H1 (cell line): ENCODE measurements around the gene IFI27L1. TPM values are rescaled to one million over a fixed set of nuclear protein-coding genes. Genes with fewer than 3 reads are reported as not detected.

ENCODE experiments used
- CTCF ChIA-PET: fragments of 300-600 bp; sonication (Branson Sonifier 250); formaldehyde crosslinking; loops from one replicate; lab custom pipeline; 2021; ENCODE audit not compliant: partially characterized antibody; lab: Charles Lee
- POLR2A ChIA-PET: fragments of 300-600 bp; sonication (Branson Sonifier 250); formaldehyde crosslinking; loops from one replicate; lab custom pipeline; 2021; ENCODE audit warnings: inconsistent platforms; ENCODE audit not compliant: partially characterized antibody; lab: Charles Lee
- DNase-seq, 2 experiments: peaks; one replicate each; pipeline versions ENCODE4 v3.0.0 to v3.0.0-alpha.2; 2010 to 2022; ENCODE audit warnings: low spot score in 2 of 2, low read depth in 1 of 2, mixed read lengths in 1 of 2
- FAIRE-seq: peaks from 2 replicates; lab custom pipeline; 2011; peaks lifted over from hg19 to GRCh38; lab: Jason Lieb, UNC
- H2AFZ ChIP-seq: 2 replicates; pipeline ENCODE4 v1.8.1; 2012; ENCODE audit warnings: low read length, inconsistent platforms
- H2AK5ac ChIP-seq: 2 replicates; pipeline ENCODE4 v1.6.1; 2013; ENCODE audit warnings: low read depth, low read length
- H2BK120ac ChIP-seq: replicated peaks from 2 replicates; pipeline ENCODE3; 2013; ENCODE audit warnings: low read depth, low read length, inconsistent platforms
- H2BK12ac ChIP-seq: 2 replicates; pipeline ENCODE4 v1.6.1; 2013; ENCODE audit warnings: low read depth, low read length
- H2BK15ac ChIP-seq: 2 replicates; pipeline ENCODE4 v1.6.1; 2013; ENCODE audit warnings: low read length
- H2BK20ac ChIP-seq: 2 replicates; pipeline ENCODE4 v1.6.1; 2013; ENCODE audit warnings: low read length
- H2BK5ac ChIP-seq: 2 replicates; pipeline ENCODE4 v1.6.1; 2013; ENCODE audit warnings: low read depth, low read length
- H3K14ac ChIP-seq: 2 replicates; pipeline ENCODE4 v1.6.1; 2013; ENCODE audit warnings: inconsistent platforms; ENCODE audit not compliant: insufficient read length
- H3K18ac ChIP-seq: 2 replicates; pipeline ENCODE4 v1.6.1; 2013; ENCODE audit warnings: low read length; ENCODE audit errors: extremely low read depth
- H3K23ac ChIP-seq: 2 replicates; pipeline ENCODE4 v1.6.1; 2013; ENCODE audit warnings: inconsistent platforms; ENCODE audit not compliant: insufficient read length
- H3K23me2 ChIP-seq: 2 replicates; pipeline ENCODE4 v1.6.1; 2013; ENCODE audit warnings: low read depth, low read length
- H3K27ac ChIP-seq: 2 replicates; pipeline ENCODE4 v1.6.1; 2011; ENCODE audit warnings: low read depth, low read length, inconsistent platforms
- H3K27me3 ChIP-seq, 4 experiments: replicated peaks in 1 of 4; 1 replicate in 1 of 4; 2 replicates in 3 of 4; pipeline versions ENCODE4 v1.6.1 to v1.8.1; 2011 to 2013; ENCODE audit warnings: low read length in 3 of 4, mild to moderate bottlenecking in 3 of 4, inconsistent platforms in 2 of 4, mixed read lengths in 2 of 4, moderate library complexity in 1 of 4; ENCODE audit not compliant: control insufficient read depth in 3 of 4, insufficient read depth in 3 of 4; ENCODE audit errors: extremely low read depth in 1 of 4
- H3K36me3 ChIP-seq, 4 experiments: 2 replicates each; pipeline versions ENCODE4 v1.6.1 to v1.8.1; 2011 to 2013; ENCODE audit warnings: mild to moderate bottlenecking in 4 of 4, low read length in 3 of 4, moderate library complexity in 2 of 4, control low read depth in 1 of 4, inconsistent platforms in 1 of 4; ENCODE audit not compliant: insufficient read depth in 4 of 4, control insufficient read depth in 2 of 4
- H3K4ac ChIP-seq: replicated peaks from 2 replicates; pipeline ENCODE3; 2013; ENCODE audit warnings: low read length, low read depth, mixed read lengths, inconsistent platforms; ENCODE audit not compliant: insufficient read length
- H3K4me1 ChIP-seq, 4 experiments: replicated peaks in 1 of 4; 1 replicate in 1 of 4; 2 replicates in 3 of 4; pipeline versions ENCODE4 v1.6.1 to v1.8.1; 2011 to 2013; ENCODE audit warnings: low read length in 3 of 4, inconsistent platforms in 2 of 4, mixed read lengths in 1 of 4; ENCODE audit not compliant: insufficient read depth in 4 of 4, control insufficient read depth in 3 of 4
- H3K4me2 ChIP-seq, 2 experiments: 2 replicates each; pipeline versions ENCODE4 v1.6.1 to v1.8.1; 2011 to 2013; ENCODE audit warnings: low read depth in 2 of 2, low read length in 2 of 2, control low read depth in 1 of 2, inconsistent platforms in 1 of 2, mild to moderate bottlenecking in 1 of 2; ENCODE audit not compliant: insufficient read depth in 1 of 2
- H3K4me3 ChIP-seq, 4 experiments: fragments of 200-600, 300-600 bp in 1 of 4; sonication (generic), shearing (Covaris generic), sonication (Bioruptor Twin) in 1 of 4; 2 replicates each; pipeline versions ENCODE4 v1.5.1 to v1.8.1; 2011 to 2016; ENCODE audit warnings: low read length in 4 of 4, low read depth in 3 of 4, control low read depth in 2 of 4, inconsistent platforms in 2 of 4, mild to moderate bottlenecking in 2 of 4, mixed read lengths in 1 of 4, moderate library complexity in 1 of 4; ENCODE audit not compliant: insufficient read depth in 2 of 4; ENCODE audit errors: extremely low read depth in 1 of 4
- H3K56ac ChIP-seq: replicated peaks from 2 replicates; pipeline ENCODE3; 2013; ENCODE audit warnings: low read depth, mild to moderate bottlenecking, mixed read lengths, low read length, inconsistent platforms; ENCODE audit not compliant: insufficient read length
- H3K79me1 ChIP-seq: 2 replicates; pipeline ENCODE4 v1.6.1; 2013; ENCODE audit warnings: low read depth, low read length, control low read depth
- H3K79me2 ChIP-seq, 2 experiments: 2 replicates each; pipeline versions ENCODE4 v1.6.1 to v1.8.1; 2012 to 2013; ENCODE audit warnings: low read length in 2 of 2, mild to moderate bottlenecking in 2 of 2, inconsistent platforms in 1 of 2; ENCODE audit not compliant: insufficient read depth in 2 of 2, control insufficient read depth in 1 of 2
- H3K9ac ChIP-seq, 4 experiments: replicated peaks in 1 of 4; 1 replicate in 1 of 4; 2 replicates in 3 of 4; pipeline versions ENCODE4 v1.6.1 to v1.8.1; 2011 to 2013; ENCODE audit warnings: low read depth in 3 of 4, low read length in 3 of 4, control low read depth in 2 of 4, mild to moderate bottlenecking in 2 of 4, moderate library complexity in 2 of 4, inconsistent platforms in 1 of 4; ENCODE audit errors: extremely low read depth in 1 of 4
- H3K9me3 ChIP-seq, 2 experiments: 2 replicates each; pipeline versions ENCODE4 v1.6.1 to v1.8.1; 2012 to 2013; ENCODE audit warnings: mild to moderate bottlenecking in 2 of 2, moderate library complexity in 2 of 2, control low read depth in 1 of 2, inconsistent platforms in 1 of 2, low read depth in 1 of 2, low read length in 1 of 2, mixed read lengths in 1 of 2; ENCODE audit not compliant: insufficient read depth in 2 of 2
- H4K20me1 ChIP-seq, 2 experiments: replicated peaks in 1 of 2; 2 replicates each; pipeline versions ENCODE3 to v1.8.1; 2011 to 2013; ENCODE audit warnings: inconsistent platforms in 2 of 2, low read length in 2 of 2, mild to moderate bottlenecking in 1 of 2; ENCODE audit not compliant: insufficient read depth in 2 of 2, control insufficient read depth in 1 of 2
- H4K5ac ChIP-seq: 2 replicates; pipeline ENCODE4 v1.6.1; 2013; ENCODE audit warnings: low read length, low read depth, mixed read lengths, inconsistent platforms; ENCODE audit not compliant: insufficient read length
- H4K8ac ChIP-seq: 2 replicates; pipeline ENCODE4 v1.8.0; 2013; ENCODE audit warnings: mild to moderate bottlenecking, moderate library complexity, low read length, inconsistent platforms; ENCODE audit not compliant: insufficient read depth; ENCODE audit errors: extremely low read depth
- H4K91ac ChIP-seq: replicated peaks from 2 replicates; pipeline ENCODE3; 2013; ENCODE audit warnings: low read length, mixed read lengths, inconsistent platforms; ENCODE audit not compliant: insufficient read length
- BACH1 ChIP-seq: IDR thresholded peaks from 2 replicates; pipeline ENCODE4 v1.6.1; 2012; ENCODE audit warnings: low read length, improper control_type of control experiment
- CEBPB ChIP-seq: IDR thresholded peaks from 2 replicates; pipeline ENCODE4 v1.6.1; 2012; ENCODE audit warnings: low read depth, low read length
- FOSL1 ChIP-seq: IDR thresholded peaks from 2 replicates; pipeline ENCODE4 v1.6.1; 2011; ENCODE audit warnings: mild to moderate bottlenecking, low read depth, low read length, moderate library complexity; ENCODE audit not compliant: insufficient read depth
- GTF2F1 ChIP-seq: IDR thresholded peaks from 2 replicates; pipeline ENCODE4 v1.6.1; 2012; ENCODE audit warnings: low read depth, low read length, improper control_type of control experiment, borderline replicate concordance
- HDAC2 ChIP-seq, 2 experiments: fragments of 300-600 bp in 1 of 2; sonication (generic) in 1 of 2; IDR thresholded peaks; 2 replicates each; pipeline ENCODE4 v1.6.1; 2011 to 2012; ENCODE audit warnings: low read depth in 2 of 2, low read length in 2 of 2, mild to moderate bottlenecking in 2 of 2, moderate library complexity in 2 of 2, borderline replicate concordance in 1 of 2, inconsistent platforms in 1 of 2
- KDM5A ChIP-seq: fragments of 200-600 bp; IDR thresholded peaks from 2 replicates; pipeline ENCODE4 v1.7.1; 2012; ENCODE audit warnings: mild to moderate bottlenecking, low read length, inconsistent platforms, mixed read lengths
- NRF1 ChIP-seq: IDR thresholded peaks from 2 replicates; pipeline ENCODE4 v1.6.1; 2011; ENCODE audit warnings: mild to moderate bottlenecking, low read depth, low read length, improper control_type of control experiment
- POU5F1 ChIP-seq: IDR thresholded peaks from 2 replicates; pipeline ENCODE4 v1.6.1; 2011; ENCODE audit warnings: low read depth, mild to moderate bottlenecking, low read length, moderate library complexity
- RBBP5 ChIP-seq: IDR thresholded peaks from 2 replicates; pipeline ENCODE4 v1.7.1; 2012; ENCODE audit warnings: low read depth, mild to moderate bottlenecking, inconsistent platforms, low read length, moderate library complexity, borderline replicate concordance
- SAP30 ChIP-seq: fragments of 300-600 bp; sonication (generic); IDR thresholded peaks from 2 replicates; pipeline ENCODE4 v1.7.1; 2012; ENCODE audit warnings: low read length, moderate library complexity, mild to moderate bottlenecking, inconsistent platforms; ENCODE audit not compliant: insufficient read depth, insufficient replicate concordance
- SP1 ChIP-seq: IDR thresholded peaks from 2 replicates; pipeline ENCODE4 v1.6.1; 2011; ENCODE audit warnings: low read depth, low read length
- TEAD4 ChIP-seq: IDR thresholded peaks from 2 replicates; pipeline ENCODE4 v1.6.1; 2012; ENCODE audit warnings: low read depth, low read length, inconsistent platforms, mixed read lengths
- ZNF274 ChIP-seq: IDR thresholded peaks from 2 replicates; pipeline ENCODE4 v1.7.0; 2012; ENCODE audit warnings: low read length, borderline replicate concordance; ENCODE audit errors: extremely low read depth
- WGBS, 2 experiments: shearing (Covaris generic) in 1 of 2; methylation state at CpG; one replicate each; pipeline versions ENCODE4 v1.1.6 to v1.1.7; 2013 to 2015; ENCODE audit warnings: low lambda C conversion rate in 2 of 2, mixed read lengths in 2 of 2, inconsistent platforms in 1 of 2, low coverage in 1 of 2, missing lambda C conversion rate in 1 of 2; ENCODE audit not compliant: insufficient replicate concordance in 2 of 2, insufficient coverage in 1 of 2, insufficient read length in 1 of 2; ENCODE audit errors: extremely low coverage in 1 of 2, missing lambda C conversion rate in 1 of 2; 5-methylcytosine and 5-hydroxymethylcytosine counted together
- polyA plus RNA-seq, 7 experiments: library from polyadenylated mRNA; depleted of rRNA in 3 of 7; stranded (reverse) in 5 of 7; unstranded in 2 of 7; fragments of >200 nt in 5 of 7; fragments of 200-250 nt in 2 of 7; gene quantifications; 1 replicate in 5 of 7; 2 replicates in 1 of 7; 4 replicates in 1 of 7; pipeline versions ENCODE4 v1.2.1 to v1.2.3, GENCODE V29; 2011 to 2013; ENCODE audit warnings: missing spikeins in 2 of 7, mixed read lengths in 2 of 7
- total RNA-seq: library from RNA; stranded (reverse); fragmentation: NEBNext Ultra II Directional; extraction: Animal tissue kit (Norgen Biotek cat#: 25700); gene quantifications from 2 replicates; pipeline ENCODE4 v1.2.1, GENCODE V29; 2021

IFI27L1 gene
- total and polyA plus RNA-seq, 2 of the 8 experiments (the other 6 are each of a cell fraction or from before 2014, with no cell fraction given), result 21.2 to 30.5 TPM

DNA sequence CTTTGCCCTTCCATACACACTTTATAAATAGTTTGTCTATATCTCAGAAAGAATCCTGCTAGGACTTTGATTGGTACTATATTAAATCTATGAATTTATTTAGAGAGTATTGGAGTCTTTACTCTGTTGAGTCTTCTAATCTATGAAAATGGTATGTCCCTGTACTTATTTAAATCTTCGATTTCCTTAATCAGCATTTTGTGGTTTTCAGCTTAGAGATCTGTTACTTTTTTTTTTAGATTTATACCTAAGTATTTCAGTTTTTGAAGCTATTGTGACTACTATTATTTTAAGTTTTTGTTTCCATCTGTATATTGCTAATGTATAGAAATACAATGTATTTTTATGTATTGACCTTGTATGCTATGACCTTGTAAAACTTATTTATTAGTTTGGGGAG is 61.7 kb downstream of the IFI27L1 start:
- WGBS, 2 experiments, result 84% methylated on average over 1 of the region's 1 CpG; no CpG with 5 or more reads in 1 of the 2 experiments
- no peak overlapping the region for H2BK120ac ChIP-seq
- no peak overlapping the region for H3K56ac ChIP-seq
- H3K9ac ChIP-seq, result no peak overlapping the region
- no peaks in the 10 kb centered on the region for H3K23me2 ChIP-seq
- no peak overlapping the region for H3K4ac ChIP-seq
- no peak for DNase-seq
- H3K27ac ChIP-seq, result no peak overlapping the region
- ChIA-PET POLR2A (interaction anchor here (0.9 kb wide), 2 partner anchors 14 to 51 kb away, joined by 3 read pairs; partner anchors contain the start of gene IFI27L2), CTCF (interaction anchor here (0.5 to 9.2 kb wide), 37 partner anchors 10 to 937 kb away, joined by 3 to 148 read pairs (median 5); partner anchors contain the start of gene IFI27L2)
- H3K18ac ChIP-seq, result no peak overlapping the region
- H3K36me3 ChIP-seq, result no peaks in the 10 kb centered on the region
- H4K20me1 ChIP-seq, result no peaks in the 10 kb centered on the region
- H3K9me3 ChIP-seq, result no peaks in the 10 kb centered on the region
- no peak overlapping the region for H2BK5ac ChIP-seq
- peaks cover 7 to 17% (median 15%) of the 10 kb centered on the region in 4 experiments; a peak in 6 of 7 replicates for H3K4me1 ChIP-seq
- H3K79me2 ChIP-seq, result no peaks in the 10 kb centered on the region
- H2AK5ac ChIP-seq, result no peak overlapping the region
- no peaks in the 10 kb centered on the region for H3K27me3 ChIP-seq
- H2BK12ac ChIP-seq, result no peak overlapping the region
- no peak overlapping the region for H3K23ac ChIP-seq
- no peak overlapping the region for H4K91ac ChIP-seq
- no peaks in the 10 kb centered on the region for H3K79me1 ChIP-seq
- no peak overlapping the region for H4K5ac ChIP-seq
- no peak overlapping the region for H3K4me3 ChIP-seq
- no peak overlapping the region for H4K8ac ChIP-seq
- FAIRE-seq, result no peak
- no peak overlapping the region for H3K4me2 ChIP-seq
- H2BK20ac ChIP-seq, result no peak overlapping the region
- no peak overlapping the region for H2AFZ ChIP-seq
- H2BK15ac ChIP-seq, result no peak overlapping the region
- no peak overlapping the region for H3K14ac ChIP-seq
- TF ChIP-seq SAP30, result no peak
- no peak for TF ChIP-seq FOSL1
- no peak for TF ChIP-seq NRF1
- no peak for TF ChIP-seq ZNF274
- no peak for TF ChIP-seq POU5F1
- no peak for TF ChIP-seq SP1
- TF ChIP-seq HDAC2 (IDR thresholded peaks at IDR 0.05; ENCODE audit: borderline replicate concordance in 1 of 2, low read depth in 2 of 2, low read length in 2 of 2), result no peak
- TF ChIP-seq CEBPB, result no peak
- no peak for TF ChIP-seq BACH1
- no peak for TF ChIP-seq RBBP5
- TF ChIP-seq GTF2F1, result no peak
- TF ChIP-seq TEAD4, result no peak
- TF ChIP-seq KDM5A, result no peak
